ENCODE results near the gene KSR2. TPM values are rescaled to one million over a fixed set of nuclear protein-coding genes. Genes with fewer than 3 reads are reported as not detected.

The KSR2 gene
- total and polyA plus RNA-seq, 2 experiments from 2014 or later = under 0.01 to 0.02 TPM

DNA sequence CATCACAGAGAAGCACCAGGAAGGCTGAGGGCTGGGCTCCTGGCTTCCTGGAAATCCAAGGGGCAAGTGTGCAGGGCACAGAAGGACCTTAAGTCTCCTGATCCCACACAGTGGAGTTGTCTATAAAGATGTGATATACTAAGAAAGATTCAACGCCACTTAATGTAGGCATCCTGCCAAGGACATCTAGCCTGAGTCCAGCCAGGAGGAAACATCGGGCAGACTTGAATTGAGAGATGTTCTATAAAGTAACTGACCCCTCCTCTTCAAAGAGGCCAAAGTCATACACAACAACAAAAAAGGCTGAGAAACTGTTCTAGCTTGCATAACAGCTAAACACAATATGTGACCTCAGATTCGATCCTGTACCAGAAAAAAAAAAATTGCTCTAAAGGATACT is 307.9 kb downstream of the KSR2 start:
- Histone ChIP-seq H3K9me3 (ENCODE audit: low read depth) (no peaks in the 10 kb centered on the region), H3K36me3 (no peaks in the 10 kb centered on the region), H3K4me1 (ENCODE audit: low read depth) (no peaks in the 10 kb centered on the region), H3K27me3 (no peaks in the 10 kb centered on the region), H3K27ac (no peak overlapping the region), H3K4me3 (no peak overlapping the region)
- TF ChIP-seq CTCF (IDR thresholded peaks at IDR 0.05; ENCODE audit: low read depth, low read length) = no peak
- no peak for DNase-seq (ENCODE audit: low read depth in 1 of 2, low spot score in 1 of 2)

GRCh38 chr12:117658226-117658625 is 310.6 kb downstream of the KSR2 start:
- Histone ChIP-seq H3K36me3 (no peaks in the 10 kb centered on the region), H3K4me3 (no peak overlapping the region), H3K27ac (no peak overlapping the region), H3K4me1 (ENCODE audit: low read depth) (no peaks in the 10 kb centered on the region), H3K9me3 (ENCODE audit: low read depth) (no peaks in the 10 kb centered on the region), H3K27me3 (no peaks in the 10 kb centered on the region)
- no peak for DNase-seq (ENCODE audit: low read depth in 1 of 2, low spot score in 1 of 2)
- no peak for TF ChIP-seq CTCF (IDR thresholded peaks at IDR 0.05; ENCODE audit: low read depth, low read length)

DNA sequence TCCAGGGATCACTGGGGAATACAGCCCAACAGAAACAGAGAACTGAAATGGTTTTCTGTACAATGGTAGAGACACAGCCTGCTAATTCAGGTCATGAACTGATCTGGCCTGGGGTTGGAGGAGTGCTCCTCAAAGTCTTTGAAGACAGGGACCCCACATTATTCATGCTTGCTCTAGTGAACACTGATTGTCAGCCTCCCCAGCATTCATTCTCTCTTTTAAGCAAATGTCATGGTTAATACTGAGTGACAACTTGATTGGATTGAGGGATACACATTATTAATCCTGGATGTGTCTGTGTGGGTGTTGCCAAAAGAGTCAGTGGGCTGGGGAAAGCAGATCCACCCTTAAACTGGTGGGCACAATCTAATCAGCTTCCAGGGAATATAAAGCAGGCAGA is 319.0 kb downstream of the KSR2 start:
- Histone ChIP-seq H3K4me1 (ENCODE audit: low read depth) (no peaks in the 10 kb centered on the region), H3K9me3 (ENCODE audit: low read depth) (no peaks in the 10 kb centered on the region)
- TF ChIP-seq CTCF (IDR thresholded peaks at IDR 0.05; ENCODE audit: low read depth, low read length) = no peak

GRCh38 chr12:117646520-117646919 is 322.3 kb downstream of the KSR2 start:
- no peaks in the 10 kb centered on the region for H3K9me3 ChIP-seq (ENCODE audit: low read depth)
- H3K4me3 ChIP-seq = no peak overlapping the region
- no peaks in the 10 kb centered on the region for H3K27me3 ChIP-seq
- H3K4me1 ChIP-seq (ENCODE audit: low read depth) = no peaks in the 10 kb centered on the region
- H3K27ac ChIP-seq = no peak overlapping the region
- DNase-seq (ENCODE audit: low read depth in 1 of 2, low spot score in 1 of 2) = no peak
- H3K36me3 ChIP-seq = no peaks in the 10 kb centered on the region
- TF ChIP-seq CTCF (IDR thresholded peaks at IDR 0.05; ENCODE audit: low read depth, low read length) = no peak

More for the DNA sequence above, 319.0 kb downstream of the KSR2 start:
- Histone ChIP-seq H3K27ac (no peak overlapping the region), H3K36me3 (no peaks in the 10 kb centered on the region), H3K27me3 (no peaks in the 10 kb centered on the region), H3K4me3 (no peak overlapping the region)
- no peak for DNase-seq (ENCODE audit: low read depth in 1 of 2, low spot score in 1 of 2)

DNA sequence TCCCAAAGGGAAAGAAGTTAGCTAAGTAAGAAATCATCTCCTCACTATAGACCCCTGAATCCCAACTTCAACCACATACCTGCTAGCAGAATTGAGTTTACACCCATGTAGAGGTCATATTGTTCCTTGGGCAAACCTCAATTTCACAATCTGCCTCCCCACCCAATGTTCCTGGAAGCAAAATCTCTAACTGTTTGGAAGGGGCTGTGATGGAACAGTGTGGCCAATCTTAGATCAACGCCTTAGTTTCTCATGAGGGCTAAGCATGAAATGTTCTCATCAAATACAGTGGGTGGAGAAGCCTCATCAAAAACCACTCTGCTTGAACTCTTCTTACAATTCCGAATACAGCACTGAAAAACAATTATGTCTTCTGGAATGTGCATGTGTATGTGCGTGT is 323.3 kb downstream of the KSR2 start:
- Histone ChIP-seq H3K27me3 (no peaks in the 10 kb centered on the region), H3K4me1 (ENCODE audit: low read depth) (no peaks in the 10 kb centered on the region), H3K36me3 (no peaks in the 10 kb centered on the region), H3K4me3 (no peak overlapping the region), H3K9me3 (ENCODE audit: low read depth) (no peaks in the 10 kb centered on the region), H3K27ac (no peak overlapping the region)
- DNase-seq (ENCODE audit: low read depth in 1 of 2, low spot score in 1 of 2) = no peak
- no peak for TF ChIP-seq CTCF (IDR thresholded peaks at IDR 0.05; ENCODE audit: low read depth, low read length)

- H3K27ac ChIP-seq = no peak overlapping the region
- no peak for TF ChIP-seq CTCF (IDR thresholded peaks at IDR 0.05; ENCODE audit: low read depth, low read length)
Observed at GRCh38 chr12:117643971-117644370, 324.8 kb downstream of the KSR2 start.

More at GRCh38 chr12:117643971-117644370, 324.8 kb downstream of the KSR2 start:
- no peaks in the 10 kb centered on the region for H3K4me1 ChIP-seq (ENCODE audit: low read depth)
- no peaks in the 10 kb centered on the region for H3K36me3 ChIP-seq
- no peaks in the 10 kb centered on the region for H3K9me3 ChIP-seq (ENCODE audit: low read depth)
- DNase-seq (ENCODE audit: low read depth in 1 of 2, low spot score in 1 of 2) = no peak
- no peak overlapping the region for H3K4me3 ChIP-seq
- H3K27me3 ChIP-seq = no peaks in the 10 kb centered on the region
